Hindlimb muscle (tissue), 1 donor: ENCODE data around the gene RTP2. TPM values are rescaled to one million over a fixed set of nuclear protein-coding genes. Genes with fewer than 3 reads are reported as not detected.

Experiments
- DNase-seq: peaks from one replicate; pipeline ENCODE4 v3.0.0-alpha.2; 2013
- polyA plus RNA-seq: library from polyadenylated mRNA; unstranded; fragments of 120-200 nt; gene quantifications from one replicate; pipeline ENCODE4 v1.2.1, GENCODE V29; 2013; ENCODE audit not compliant: insufficient read length

The RTP2 gene
- polyA plus RNA-seq, 1 donor: not detected

- no peak for DNase-seq
Measured at GRCh38 chr3:187665764-187666402, 36.5 kb downstream of the RTP2 start.

DNA sequence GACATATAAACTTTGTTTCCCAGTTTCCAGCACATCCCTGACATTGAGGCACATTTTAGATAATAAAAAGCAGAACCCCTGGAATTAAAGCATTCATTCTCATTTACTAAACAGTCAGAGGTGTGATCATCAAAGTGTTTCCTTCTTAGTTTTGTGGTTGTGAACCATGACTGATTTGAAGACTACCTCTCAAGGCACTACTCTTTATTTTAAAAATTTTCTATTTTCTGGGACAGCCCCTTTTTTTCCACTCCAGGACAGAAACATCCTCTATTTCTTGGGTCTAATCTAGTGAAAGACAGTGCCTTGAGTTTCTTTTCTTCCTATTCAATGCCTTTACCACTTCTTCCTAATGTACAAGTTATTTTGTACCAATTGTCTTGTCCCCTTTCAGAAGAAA lies 37.3 kb downstream of the RTP2 start:
- no peak for DNase-seq

DNA sequence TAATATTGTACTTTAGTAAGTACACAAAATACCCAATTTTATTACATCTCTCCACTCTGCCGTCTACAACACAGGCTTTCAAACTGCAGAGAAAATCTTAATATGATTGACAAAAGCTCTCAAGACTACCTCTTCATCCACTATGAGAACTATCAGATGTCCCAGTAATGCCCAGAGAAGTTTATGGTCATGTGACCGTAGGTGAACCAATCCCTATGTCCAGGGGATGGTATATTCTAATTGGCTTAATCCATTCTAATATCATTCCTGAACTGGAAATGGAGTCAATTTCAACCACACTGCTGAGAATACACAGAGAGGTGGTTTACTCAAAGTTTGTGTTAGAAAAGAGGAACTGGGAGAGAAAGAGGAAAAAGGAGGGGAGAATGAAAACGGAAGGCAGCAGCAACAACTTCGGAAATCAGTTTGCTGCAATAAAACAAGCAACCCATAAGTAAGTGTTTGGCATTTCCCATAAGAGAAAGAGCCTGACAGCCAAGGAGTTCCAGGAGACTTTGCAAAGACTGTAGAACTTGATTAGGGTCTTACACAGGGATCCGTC lies 39.4 kb downstream of the RTP2 start:
- no peak for DNase-seq

DNA sequence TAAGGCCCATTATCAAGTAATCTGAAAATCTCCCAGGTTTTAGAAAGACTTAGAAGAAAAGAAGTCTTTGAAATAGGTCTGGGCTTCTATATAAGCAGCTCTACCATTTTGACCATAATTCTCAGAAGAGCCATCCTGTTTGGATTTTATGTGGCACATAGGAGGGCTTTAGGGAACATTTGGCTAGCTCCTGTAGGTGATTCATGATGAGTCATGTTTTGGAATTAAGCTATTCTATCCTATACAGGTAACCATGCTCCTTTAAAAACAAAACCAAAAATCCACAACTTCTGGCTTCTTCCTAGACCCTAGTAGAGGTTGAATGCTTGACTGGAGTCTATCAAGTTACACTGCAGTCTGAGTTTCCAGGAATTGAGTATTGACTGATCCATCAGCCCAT lies 41.1 kb downstream of the RTP2 start:
- DNase-seq: no peak

GRCh38 chr3:187651282-187651681 lies 51.1 kb downstream of the RTP2 start:
- DNase-seq: no peak

Other genes starting within 250 kb of the RTP2 start
- not detected for gene SST, start 32.2 kb downstream of the RTP2 start, polyA plus RNA-seq
- 28.3 TPM for gene BCL6, start 42.9 kb upstream of the RTP2 start, polyA plus RNA-seq